T-helper 17 cell (primary cell): ENCODE results near the gene ACBD6. TPM values are rescaled to one million over a fixed set of nuclear protein-coding genes. Genes with fewer than 3 reads are reported as not detected.
"Not testable (repeated sequence)": the region's sequence is repeated elsewhere in the genome, so short reads cannot be mapped to it uniquely, and the experiment has no call there.

Source experiments
- ATAC-seq: fragments of 150-1000 bp; cut with Tn5 transposase; 2 replicates; pipeline ENCODE4 v1.10.0; 2021; ENCODE audit warnings: mild to moderate bottlenecking, moderate library complexity
- DNase-seq, 3 donors: peaks; one replicate each; pipeline versions ENCODE4 v3.0.0 to v3.0.0-alpha.2; 2020 to 2021
- H3K9me3 ChIP-seq: one replicate; pipeline ENCODE4 v1.7.0; 2013; ENCODE audit warnings: low read length, mild to moderate bottlenecking; ENCODE audit not compliant: control insufficient read depth, poor library complexity, severe bottlenecking
- H3K27ac Mint-ChIP-seq: one replicate; pipeline ENCODE4 v1.8.0; 2022; ENCODE audit warnings: mild to moderate bottlenecking, moderate library complexity, mixed read lengths
- H3K27me3 Mint-ChIP-seq: one replicate; pipeline ENCODE4 v1.8.0; 2022; ENCODE audit warnings: mixed read lengths
- H3K36me3 Mint-ChIP-seq: one replicate; pipeline ENCODE4 v1.8.0; 2022; ENCODE audit warnings: low read depth, mixed read lengths
- H3K4me1 Mint-ChIP-seq: one replicate; pipeline ENCODE4 v1.8.0; 2022; ENCODE audit warnings: mild to moderate bottlenecking, mixed read lengths
- H3K4me3 Mint-ChIP-seq: one replicate; pipeline ENCODE4 v1.8.0; 2022; ENCODE audit warnings: mild to moderate bottlenecking, moderate library complexity, mixed read lengths
- total RNA-seq, 4 donors: library from RNA in 2 of 4; stranded (reverse) in 2 of 4; gene quantifications; one replicate each; pipeline ENCODE4 v1.2.3 and lab custom pipeline; 2022 to 2026

The ACBD6 gene
- total RNA-seq, 2 donors from 2014 or later, result 28.9 to 33.1 TPM

DNA sequence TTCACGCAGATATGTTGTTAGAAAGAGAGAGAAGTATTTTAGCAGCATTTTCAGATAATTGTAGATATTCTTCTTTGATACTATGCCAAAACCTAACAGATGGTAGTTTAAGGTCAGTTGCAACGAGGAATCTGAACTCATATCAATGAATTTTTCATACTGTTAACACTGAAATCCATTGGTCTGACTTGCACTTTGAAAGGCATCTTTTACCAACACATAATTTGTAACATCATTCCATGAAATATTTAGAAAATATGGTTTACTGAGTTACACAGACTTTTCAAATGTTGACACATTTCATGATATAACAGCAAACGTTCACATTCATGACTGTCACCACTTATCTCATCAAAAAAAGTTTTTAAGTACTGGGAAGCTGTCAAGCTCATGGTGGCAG, 4.6 kb downstream of the ACBD6 start:
- peaks cover 33% of the 10 kb centered on the region for H3K4me1 Mint-ChIP-seq

DNA sequence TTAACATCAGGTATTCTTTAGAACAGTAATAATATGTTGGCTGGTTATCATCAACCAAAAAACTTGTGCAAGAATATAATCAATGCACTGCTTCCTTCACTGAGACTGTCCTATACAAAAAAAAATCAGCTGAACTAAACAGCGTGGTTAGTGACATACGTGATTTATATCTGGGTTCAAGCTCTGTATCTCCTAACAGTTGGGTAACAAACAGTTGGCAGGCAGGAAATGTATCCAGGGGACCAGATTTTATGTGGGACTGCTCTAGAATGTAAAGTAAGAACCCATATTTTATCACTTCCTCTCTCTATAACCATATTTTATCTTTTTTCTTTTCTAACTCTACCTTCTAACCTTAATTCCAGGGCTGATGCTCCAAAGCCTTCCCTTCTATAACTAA, 8.0 kb downstream of the ACBD6 start:
- DNase-seq (no peak), ATAC-seq (no peak)
- no peak overlapping the region for H3K27ac Mint-ChIP-seq
- no peak overlapping the region for H3K4me3 Mint-ChIP-seq
- H3K9me3 ChIP-seq, result no peaks in the 10 kb centered on the region
- peaks cover 16% of the 10 kb centered on the region for H3K4me1 Mint-ChIP-seq
- H3K27me3 Mint-ChIP-seq, result no peaks in the 10 kb centered on the region
- peaks cover 5% of the 10 kb centered on the region for H3K36me3 Mint-ChIP-seq

More for the DNA sequence above, 4.6 kb downstream of the ACBD6 start:
- no peak for ATAC-seq
- Mint-ChIP-seq H3K36me3 (peaks cover 5% of the 10 kb centered on the region), H3K4me3 (no peak overlapping the region), H3K27me3 (no peaks in the 10 kb centered on the region), H3K27ac (no peak overlapping the region)
- no peak for DNase-seq
- H3K9me3 ChIP-seq, result no peaks in the 10 kb centered on the region

GRCh38 chr1:180489976-180490375, 12.4 kb downstream of the ACBD6 start:
- Mint-ChIP-seq H3K27me3 (no peaks in the 10 kb centered on the region), H3K36me3 (peaks cover 2% of the 10 kb centered on the region), H3K4me1 (peaks cover 17% of the 10 kb centered on the region), H3K27ac (no peak overlapping the region), H3K4me3 (no peak overlapping the region)
- no peak for DNase-seq
- no peak for ATAC-seq
- H3K9me3 ChIP-seq, result no peaks in the 10 kb centered on the region

DNA sequence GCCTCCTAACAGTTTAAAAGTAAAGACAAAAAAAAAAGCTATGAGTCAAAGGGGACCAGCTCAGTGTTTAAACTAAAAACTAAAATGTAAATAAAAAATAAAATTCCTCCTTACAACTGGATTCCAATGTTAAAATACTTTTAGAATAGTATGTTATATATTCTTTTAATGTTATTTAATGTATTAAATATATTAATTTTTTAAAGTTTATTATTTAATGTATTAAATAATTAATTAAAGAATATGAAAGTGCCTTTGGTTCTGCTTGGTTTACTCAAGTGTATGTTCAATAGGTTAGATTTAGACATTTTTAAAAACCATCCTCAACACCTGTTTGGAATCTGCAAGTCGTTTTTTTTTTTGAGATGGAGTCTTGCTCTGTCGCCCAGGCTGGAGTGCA, 13.1 kb downstream of the ACBD6 start:
- Mint-ChIP-seq H3K27me3 (no peaks in the 10 kb centered on the region), H3K27ac (no peak overlapping the region), H3K4me1 (peaks cover 14% of the 10 kb centered on the region), H3K4me3 (no peak overlapping the region), H3K36me3 (peaks cover 2% of the 10 kb centered on the region)
- H3K9me3 ChIP-seq, result no peaks in the 10 kb centered on the region
- no peak for ATAC-seq
- no peak for DNase-seq

- DNase-seq (no peak), ATAC-seq (no peak)
- H3K4me1 Mint-ChIP-seq, result peaks cover 13% of the 10 kb centered on the region
- H3K9me3 ChIP-seq, result no peaks in the 10 kb centered on the region
- H3K27ac Mint-ChIP-seq, result no peak overlapping the region
- no peaks in the 10 kb centered on the region for H3K27me3 Mint-ChIP-seq
- H3K4me3 Mint-ChIP-seq, result no peak overlapping the region
- H3K36me3 Mint-ChIP-seq, result peaks cover 2% of the 10 kb centered on the region
Measured at GRCh38 chr1:180488661-180489060, 13.7 kb downstream of the ACBD6 start.

DNA sequence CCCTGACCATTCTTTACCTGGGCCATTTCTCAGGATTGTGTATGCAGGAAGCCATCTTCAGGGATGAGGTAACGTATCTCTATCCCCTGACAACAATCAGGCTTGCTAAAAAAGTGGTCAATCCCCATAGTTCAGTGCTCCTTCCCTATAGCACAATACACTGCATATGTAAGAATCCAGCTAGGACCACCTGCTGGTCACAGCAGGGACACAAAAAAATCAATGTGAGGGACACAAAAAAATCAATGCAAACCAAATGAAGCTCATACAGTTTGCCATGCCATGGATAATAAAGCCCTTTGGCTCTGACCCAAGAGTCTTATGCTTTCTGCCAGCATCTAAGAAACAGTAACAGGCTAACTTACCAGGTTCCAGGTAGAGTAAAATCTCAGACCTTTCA, 16.3 kb downstream of the ACBD6 start:
- DNase-seq (no peak), ATAC-seq (no peak)
- H3K27me3 Mint-ChIP-seq, result no peaks in the 10 kb centered on the region
- H3K4me1 Mint-ChIP-seq, result peaks cover 17% of the 10 kb centered on the region
- no peaks in the 10 kb centered on the region for H3K36me3 Mint-ChIP-seq
- no peak overlapping the region for H3K4me3 Mint-ChIP-seq
- no peak overlapping the region for H3K27ac Mint-ChIP-seq
- no peaks in the 10 kb centered on the region for H3K9me3 ChIP-seq

DNA sequence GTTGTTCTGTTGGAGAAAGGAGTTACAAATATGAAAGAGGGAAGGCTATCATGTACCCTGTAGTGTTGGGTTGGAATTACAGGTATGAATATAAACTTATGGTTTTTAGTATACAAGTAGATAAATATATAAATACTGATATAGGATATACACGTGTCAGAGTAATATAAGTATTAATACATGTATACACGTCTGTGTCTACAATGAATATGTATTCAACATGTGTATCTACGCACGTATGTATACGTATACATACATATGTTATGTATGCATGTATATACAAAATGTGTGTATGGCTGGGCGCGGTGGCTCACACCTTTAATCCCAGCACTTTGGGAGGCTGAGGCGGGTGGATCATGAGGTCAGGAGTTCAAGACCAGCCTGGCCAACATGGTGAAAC, 17.9 kb downstream of the ACBD6 start:
- H3K9me3 ChIP-seq, result no peaks in the 10 kb centered on the region
- H3K4me1 Mint-ChIP-seq, result peaks cover 20% of the 10 kb centered on the region
- peaks cover 5% of the 10 kb centered on the region for H3K36me3 Mint-ChIP-seq
- no peak for DNase-seq
- no peak overlapping the region for H3K4me3 Mint-ChIP-seq
- ATAC-seq, result no peak
- no peak overlapping the region for H3K27ac Mint-ChIP-seq
- H3K27me3 Mint-ChIP-seq, result no peaks in the 10 kb centered on the region

DNA sequence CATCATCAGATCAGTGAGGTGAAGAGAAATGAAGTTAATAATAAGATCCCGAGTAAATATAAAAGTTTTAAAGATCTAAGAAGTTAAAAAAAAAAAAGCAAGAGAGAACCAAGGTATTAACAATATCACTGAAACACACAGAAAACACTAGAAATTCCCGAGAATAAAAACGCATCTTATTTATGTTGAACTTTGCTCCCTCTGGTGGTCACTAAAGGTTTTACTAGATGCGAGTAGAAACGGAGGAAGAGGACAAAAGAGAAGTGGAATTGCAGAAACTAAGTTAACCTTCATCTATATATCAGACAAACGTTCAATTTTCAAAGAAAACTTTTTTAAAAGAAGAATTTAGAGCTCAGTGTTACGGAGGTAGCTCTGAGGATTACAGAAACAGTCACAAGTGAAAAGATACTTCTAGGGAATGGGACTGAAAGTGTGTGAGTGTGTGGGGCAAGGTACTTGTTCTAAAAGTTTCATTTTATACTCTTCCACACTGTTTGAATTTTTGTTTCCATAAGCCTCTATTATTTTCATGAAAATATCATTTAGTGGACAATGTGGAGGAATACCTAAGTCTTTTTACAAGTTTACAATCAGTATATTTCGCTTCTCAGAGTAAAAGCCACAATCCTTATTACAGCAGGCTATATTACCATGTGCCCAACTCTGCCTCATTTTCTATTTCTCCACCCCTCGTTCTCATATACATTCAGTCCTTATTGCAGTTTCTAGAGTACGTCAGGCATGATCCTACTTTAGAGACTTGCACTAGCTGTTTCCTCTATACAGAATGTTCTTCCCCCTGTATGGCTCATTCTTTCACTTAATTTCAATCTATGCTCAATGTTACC, 19.7 kb downstream of the ACBD6 start:
- H3K27ac Mint-ChIP-seq, result no peak overlapping the region
- H3K9me3 ChIP-seq, result no peaks in the 10 kb centered on the region
- H3K4me1 Mint-ChIP-seq, result peaks cover 16% of the 10 kb centered on the region
- H3K4me3 Mint-ChIP-seq, result no peak overlapping the region
- H3K36me3 Mint-ChIP-seq, result peaks cover 7% of the 10 kb centered on the region
- no peaks in the 10 kb centered on the region for H3K27me3 Mint-ChIP-seq
- ATAC-seq, result peak; percentile 55
- no peak for DNase-seq

- ATAC-seq, result no peak
- Mint-ChIP-seq H3K27me3 (no peaks in the 10 kb centered on the region), H3K36me3 (peaks cover 2% of the 10 kb centered on the region), H3K27ac (no peak overlapping the region), H3K4me3 (no peak overlapping the region), H3K4me1 (peaks cover 8% of the 10 kb centered on the region)
- DNase-seq, result no peak
- H3K9me3 ChIP-seq, result no peaks in the 10 kb centered on the region
Measured at GRCh38 chr1:180470031-180470430, 32.3 kb downstream of the ACBD6 start.

- Mint-ChIP-seq H3K36me3 (peaks cover 2% of the 10 kb centered on the region), H3K27me3 (no peaks in the 10 kb centered on the region), H3K27ac (peak overlapping the region; percentile 9), H3K4me1 (peaks cover 7% of the 10 kb centered on the region), H3K4me3 (no peak overlapping the region)
- ATAC-seq (no peak), DNase-seq (no peak)
- no peaks in the 10 kb centered on the region for H3K9me3 ChIP-seq
Measured at GRCh38 chr1:180468311-180468710, 34.1 kb downstream of the ACBD6 start.

GRCh38 chr1:180462102-180462501, 40.3 kb downstream of the ACBD6 start:
- no peaks in the 10 kb centered on the region for H3K27me3 Mint-ChIP-seq
- H3K27ac Mint-ChIP-seq, result no peak overlapping the region
- ATAC-seq, result no peak
- H3K4me3 Mint-ChIP-seq, result no peak overlapping the region
- H3K9me3 ChIP-seq, result peaks cover 3% of the 10 kb centered on the region
- no peak for DNase-seq
- H3K36me3 Mint-ChIP-seq, result peaks cover 4% of the 10 kb centered on the region
- peaks cover 8% of the 10 kb centered on the region for H3K4me1 Mint-ChIP-seq

DNA sequence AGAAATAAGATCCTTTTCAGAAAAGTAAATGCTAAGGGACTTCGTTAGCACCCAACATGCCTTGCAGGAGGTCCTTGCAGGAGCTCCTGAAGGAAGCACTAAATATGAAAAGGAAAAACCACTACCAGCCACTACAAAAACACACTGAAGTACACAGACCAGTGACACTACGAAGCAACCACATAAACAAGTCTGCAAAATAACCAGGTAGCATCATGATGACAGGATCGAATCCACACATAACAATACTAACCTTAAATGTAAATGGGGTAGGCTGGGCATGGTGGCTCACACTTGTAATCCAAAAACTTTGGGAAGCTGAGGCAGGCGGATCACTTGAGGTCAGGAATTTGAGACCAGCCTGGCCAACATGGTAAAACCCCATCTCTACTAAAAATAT, 40.7 kb downstream of the ACBD6 start:
- H3K27ac Mint-ChIP-seq, H3K27me3 Mint-ChIP-seq, H3K4me3 Mint-ChIP-seq, ATAC-seq, H3K36me3 Mint-ChIP-seq, H3K4me1 Mint-ChIP-seq, DNase-seq, H3K9me3 ChIP-seq: not testable (repeated sequence)

GRCh38 chr1:180458807-180459206, 43.6 kb downstream of the ACBD6 start:
- no peak overlapping the region for H3K4me3 Mint-ChIP-seq
- no peaks in the 10 kb centered on the region for H3K27me3 Mint-ChIP-seq
- H3K36me3 Mint-ChIP-seq, result peaks cover 6% of the 10 kb centered on the region
- no peak overlapping the region for H3K27ac Mint-ChIP-seq
- peaks cover 3% of the 10 kb centered on the region for H3K9me3 ChIP-seq
- H3K4me1 Mint-ChIP-seq, result peaks cover 8% of the 10 kb centered on the region
- ATAC-seq, result no peak
- DNase-seq, result no peak

DNA sequence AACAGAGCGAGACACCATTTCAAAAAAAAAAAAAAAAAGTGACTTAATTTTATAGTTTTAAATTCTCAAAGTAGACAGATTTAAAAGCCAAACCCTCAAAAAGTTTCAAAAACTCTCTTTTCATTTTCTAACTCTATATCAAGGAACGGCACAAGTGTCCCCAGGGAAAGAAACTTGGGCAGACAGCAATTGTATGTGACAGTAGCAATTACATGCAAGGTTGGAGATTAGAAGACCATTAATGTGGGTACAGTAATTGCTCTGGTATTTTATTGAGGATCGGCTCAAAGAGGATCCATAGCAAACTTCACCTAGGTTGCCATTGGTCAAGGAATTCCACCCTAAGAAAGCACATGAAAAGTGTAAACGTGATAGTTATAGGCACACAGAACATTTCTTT, 46.2 kb downstream of the ACBD6 start:
- DNase-seq (no peak), ATAC-seq (no peak)
- Mint-ChIP-seq H3K4me3 (no peak overlapping the region), H3K27me3 (no peaks in the 10 kb centered on the region), H3K36me3 (peaks cover 5% of the 10 kb centered on the region), H3K4me1 (peaks cover 6% of the 10 kb centered on the region), H3K27ac (no peak overlapping the region)
- no peaks in the 10 kb centered on the region for H3K9me3 ChIP-seq
